Lower lobe of right lung (tissue), 2 donors: Measurements from ENCODE around the gene FALEC. TPM values are rescaled to one million over a fixed set of nuclear protein-coding genes. Genes with fewer than 3 reads are reported as not detected.

Experiments used
- ATAC-seq, 2 donors: fragments of 200-7000 bp; cut with Tn5 transposase; one replicate each; pipeline ENCODE4 v1.9.1; 2020 to 2022; ENCODE audit warnings: mild to moderate bottlenecking in 2 of 2, moderate library complexity in 2 of 2
- DNase-seq: peaks from one replicate; pipeline ENCODE4 v3.0.0-alpha.2; 2020
- H3K27ac ChIP-seq: fragments of 200-600 bp; one replicate; pipeline ENCODE4 v1.8.0; 2022
- H3K27me3 ChIP-seq: fragments of 200-600 bp; one replicate; pipeline ENCODE4 v1.8.0; 2022; ENCODE audit warnings: low read depth
- H3K36me3 ChIP-seq: fragments of 200-600 bp; one replicate; pipeline ENCODE4 v1.8.0; 2022; ENCODE audit warnings: mild to moderate bottlenecking
- H3K4me1 ChIP-seq: fragments of 200-600 bp; one replicate; pipeline ENCODE4 v1.8.0; 2022
- H3K4me3 ChIP-seq: fragments of 200-600 bp; one replicate; pipeline ENCODE4 v1.8.0; 2022; ENCODE audit warnings: mild to moderate bottlenecking
- H3K9me3 ChIP-seq: fragments of 200-600 bp; one replicate; pipeline ENCODE4 v1.8.0; 2022
- intact Hi-C: fragments of 100-400 bp; cut with DNase I; formaldehyde crosslinking; loops from one replicate; pipeline ENCODE4 v1.11.0; 2022
- long read RNA-seq: library from polyadenylated mRNA; unstranded; transcript quantifications from one replicate; pipeline ENCODE4 v2.0.0, GENCODE V29; 2021
- total RNA-seq: library from RNA; stranded (reverse); fragmentation: NEBNext Ultra II Directional; extraction: Animal tissue kit (Norgen Biotek cat#: 25700); gene quantifications from one replicate; pipeline ENCODE4 v1.2.1, GENCODE V29; 2021
- TF ChIP-seq, protein P1 (sequence below): fragments of 200-600 bp; IDR thresholded peaks from one replicate; pipeline ENCODE4 v1.8.0; 2022; ENCODE audit warnings: antibody characterized with exemption, mild to moderate bottlenecking
- donor health status: DM: no; HTN: yes; CAD: no; lungs with severe emphysema.

FALEC gene
- not detected for total RNA-seq
- long read RNA-seq, partial matches to known transcripts = 1 of 2 reads
- long read RNA-seq, other reads (novel, unspliced or antisense) = 1 of 2 reads

DNA sequence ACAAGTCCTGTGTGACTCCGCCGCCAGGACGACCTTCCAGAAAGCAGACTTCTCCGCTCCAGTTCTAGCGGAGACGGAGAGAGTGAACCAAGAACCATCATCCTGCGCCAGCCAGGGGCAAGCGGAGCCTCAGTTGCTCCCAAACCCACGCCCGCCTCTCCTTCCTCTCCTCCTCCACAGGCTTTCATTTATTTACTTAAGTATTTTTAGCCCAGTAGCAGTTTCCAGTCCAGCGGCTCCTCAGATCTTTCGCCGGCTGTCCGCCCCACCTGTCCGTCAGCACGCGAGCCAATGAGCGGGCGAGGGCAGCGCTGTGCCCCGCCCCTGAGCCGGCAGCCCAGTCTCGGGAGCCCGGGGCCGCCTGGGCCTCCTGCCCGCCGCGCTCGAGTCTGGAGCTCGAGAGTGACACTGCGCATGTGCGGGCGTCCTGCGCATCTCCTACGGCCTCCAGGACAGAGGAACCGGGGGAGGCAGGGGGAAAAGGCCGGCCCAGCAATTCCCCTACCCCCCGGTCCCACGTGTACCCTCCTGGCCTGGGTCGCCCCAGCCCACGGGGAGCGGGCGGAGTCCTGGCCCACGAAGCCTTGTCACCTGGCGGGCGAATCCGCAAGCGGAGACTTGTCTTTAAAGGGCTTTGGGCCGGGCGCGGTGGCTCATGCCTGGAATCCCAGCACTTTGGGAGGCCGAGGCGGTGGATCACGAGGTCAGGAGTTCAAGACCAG is at the start of gene FALEC:
Gene FALEC (plus strand): TSS at position 425 of the 722 bp plus-strand sequence.
- H3K9me3 ChIP-seq = no peaks in the 10 kb centered on the region
- peak within 1 kb of the TSS; percentile 76 for H3K4me3 ChIP-seq
- no peaks in the 10 kb centered on the region for H3K27me3 ChIP-seq
- no peaks in the 10 kb centered on the region for H3K36me3 ChIP-seq
- intact Hi-C loops = no loop called here
- TF ChIP-seq, protein P1, sequence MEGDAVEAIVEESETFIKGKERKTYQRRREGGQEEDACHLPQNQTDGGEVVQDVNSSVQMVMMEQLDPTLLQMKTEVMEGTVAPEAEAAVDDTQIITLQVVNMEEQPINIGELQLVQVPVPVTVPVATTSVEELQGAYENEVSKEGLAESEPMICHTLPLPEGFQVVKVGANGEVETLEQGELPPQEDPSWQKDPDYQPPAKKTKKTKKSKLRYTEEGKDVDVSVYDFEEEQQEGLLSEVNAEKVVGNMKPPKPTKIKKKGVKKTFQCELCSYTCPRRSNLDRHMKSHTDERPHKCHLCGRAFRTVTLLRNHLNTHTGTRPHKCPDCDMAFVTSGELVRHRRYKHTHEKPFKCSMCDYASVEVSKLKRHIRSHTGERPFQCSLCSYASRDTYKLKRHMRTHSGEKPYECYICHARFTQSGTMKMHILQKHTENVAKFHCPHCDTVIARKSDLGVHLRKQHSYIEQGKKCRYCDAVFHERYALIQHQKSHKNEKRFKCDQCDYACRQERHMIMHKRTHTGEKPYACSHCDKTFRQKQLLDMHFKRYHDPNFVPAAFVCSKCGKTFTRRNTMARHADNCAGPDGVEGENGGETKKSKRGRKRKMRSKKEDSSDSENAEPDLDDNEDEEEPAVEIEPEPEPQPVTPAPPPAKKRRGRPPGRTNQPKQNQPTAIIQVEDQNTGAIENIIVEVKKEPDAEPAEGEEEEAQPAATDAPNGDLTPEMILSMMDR = no peak
- ATAC-seq (peak; percentile 99), DNase-seq (peak; percentile 99)
- H3K4me1 ChIP-seq = peaks cover 10% of the 10 kb centered on the region
- H3K27ac ChIP-seq = peak within 1 kb of the TSS; percentile 83

DNA sequence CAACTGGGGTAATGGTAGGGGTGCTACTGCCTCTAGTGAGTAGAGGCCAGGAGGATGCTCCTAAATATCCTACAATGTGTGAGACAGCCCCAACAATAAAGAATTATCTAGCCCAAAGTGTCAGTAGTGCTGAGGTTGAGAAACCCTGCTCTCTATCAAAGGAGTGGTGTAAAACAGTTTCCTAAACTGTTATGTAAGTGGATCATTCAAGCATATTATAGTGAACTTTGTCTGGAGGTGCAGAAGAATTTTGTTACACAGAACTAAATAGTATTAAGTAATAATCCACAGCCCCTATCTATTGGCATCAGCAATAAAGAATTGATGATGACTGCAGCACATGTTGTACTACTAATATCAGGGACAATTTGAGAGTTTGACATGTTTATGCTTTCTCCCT is 48.6 kb upstream of the FALEC start:
- H3K27me3 ChIP-seq = no peaks in the 10 kb centered on the region
- no peaks in the 10 kb centered on the region for H3K9me3 ChIP-seq
- no peak overlapping the region for H3K27ac ChIP-seq
- ATAC-seq = no peak
- H3K4me3 ChIP-seq = no peak overlapping the region
- H3K36me3 ChIP-seq = peaks cover 89% of the 10 kb centered on the region
- H3K4me1 ChIP-seq = no peaks in the 10 kb centered on the region
- TF ChIP-seq, protein P1 = no peak
- no peak for DNase-seq
- intact Hi-C loops = no loop called here

DNA sequence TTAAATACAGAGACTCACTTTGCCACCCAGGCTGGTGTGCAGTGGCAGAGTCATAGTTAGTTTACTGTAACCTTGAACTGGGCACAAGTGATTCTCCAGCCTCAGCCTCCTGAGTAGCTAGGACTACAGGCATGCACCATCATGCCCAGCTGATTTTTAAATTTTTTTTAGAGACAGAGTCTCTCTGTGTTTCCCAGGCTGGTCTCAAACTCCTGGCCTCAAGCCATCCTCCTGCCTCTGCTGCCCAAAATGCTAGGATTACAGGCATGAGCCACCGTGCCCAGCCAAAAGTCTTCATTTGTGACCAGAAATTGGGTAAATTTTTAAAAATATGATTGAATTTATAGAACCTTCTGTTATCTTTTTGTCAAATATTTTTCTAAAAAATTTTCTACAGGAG is 46.3 kb upstream of the FALEC start:
- peaks cover 78% of the 10 kb centered on the region for H3K36me3 ChIP-seq
- no peak overlapping the region for H3K27ac ChIP-seq
- TF ChIP-seq, protein P1 = no peak
- no peak overlapping the region for H3K4me3 ChIP-seq
- ATAC-seq (no peak), DNase-seq (no peak)
- intact Hi-C loops = no loop called here
- H3K9me3 ChIP-seq = no peaks in the 10 kb centered on the region
- H3K4me1 ChIP-seq = no peaks in the 10 kb centered on the region
- no peaks in the 10 kb centered on the region for H3K27me3 ChIP-seq

DNA sequence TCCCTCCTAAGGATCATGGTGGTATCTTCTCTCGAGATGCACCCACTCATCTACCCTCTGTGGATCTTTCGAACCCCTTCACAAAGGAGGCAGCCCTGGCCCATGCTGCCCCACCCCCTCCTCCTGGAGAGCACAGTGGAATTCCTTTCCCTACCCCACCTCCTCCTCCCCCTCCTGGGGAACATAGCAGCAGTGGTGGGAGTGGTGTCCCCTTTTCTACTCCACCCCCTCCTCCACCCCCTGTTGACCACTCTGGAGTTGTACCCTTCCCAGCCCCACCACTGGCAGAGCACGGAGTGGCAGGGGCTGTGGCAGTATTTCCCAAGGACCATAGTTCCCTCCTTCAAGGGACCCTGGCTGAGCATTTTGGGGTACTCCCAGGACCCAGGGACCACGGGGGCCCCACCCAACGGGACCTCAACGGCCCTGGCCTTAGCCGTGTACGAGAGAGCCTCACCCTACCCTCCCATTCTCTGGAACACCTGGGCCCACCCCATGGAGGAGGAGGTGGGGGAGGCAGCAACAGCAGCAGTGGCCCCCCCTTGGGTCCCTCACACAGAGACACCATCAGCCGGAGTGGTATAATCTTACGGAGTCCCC is 42.9 kb upstream of the FALEC start:
- ATAC-seq = peak; percentile 15 to 22
- intact Hi-C loops = no loop called here
- Histone ChIP-seq H3K4me1 (no peaks in the 10 kb centered on the region), H3K27ac (no peak overlapping the region), H3K36me3 (peaks cover 45% of the 10 kb centered on the region), H3K9me3 (no peaks in the 10 kb centered on the region), H3K27me3 (no peaks in the 10 kb centered on the region), H3K4me3 (no peak overlapping the region)
- TF ChIP-seq, protein P1 = no peak
- no peak for DNase-seq

DNA sequence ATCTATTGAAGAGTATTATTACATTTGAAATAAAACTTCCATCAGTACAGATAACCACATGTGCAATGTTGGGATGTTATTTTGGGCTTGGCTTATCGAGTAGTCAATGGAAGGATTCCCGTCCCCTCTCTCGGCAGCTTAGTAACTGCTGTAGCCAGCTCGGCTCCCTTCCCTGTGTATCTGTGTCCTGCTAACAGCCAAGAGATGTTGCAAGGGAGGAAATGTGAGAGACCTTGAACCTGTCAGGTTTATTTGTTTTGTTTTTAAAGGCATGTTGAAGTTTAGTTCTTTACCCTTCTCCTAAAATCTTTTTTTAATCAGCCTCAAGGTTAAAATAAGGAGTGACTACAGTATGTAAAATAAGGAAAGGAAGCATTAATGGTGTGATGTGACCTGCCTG is 41.9 kb upstream of the FALEC start:
- TF ChIP-seq, protein P1 = no peak
- no peak overlapping the region for H3K27ac ChIP-seq
- DNase-seq = no peak
- peaks cover 42% of the 10 kb centered on the region for H3K36me3 ChIP-seq
- ATAC-seq = peak in 1 of 2 donors; percentile 25
- H3K27me3 ChIP-seq = no peaks in the 10 kb centered on the region
- H3K4me3 ChIP-seq = no peak overlapping the region
- no peaks in the 10 kb centered on the region for H3K9me3 ChIP-seq
- H3K4me1 ChIP-seq = peaks cover 4% of the 10 kb centered on the region
- intact Hi-C loops = no loop called here
